ENCODE data around the gene TDP1.

GRCh38 chr14:90049390-90049789 lies 93.7 kb downstream of the TDP1 start:
- TF ChIP-seq TAF1 (conservative IDR thresholded peaks at IDR 0.05) (no peak), CTCF (IDR thresholded peaks at IDR 0.05; ENCODE audit: low read depth, low read length, missing input control) (no peak), EGR1 (IDR thresholded peaks at IDR 0.05; ENCODE audit: low read depth in 2 of 2) (no peak), GABPA (IDR thresholded peaks at IDR 0.05 in 1 of 2, conservative IDR thresholded peaks at IDR 0.05 in 1 of 2) (no peak), RXRA (IDR thresholded peaks at IDR 0.05) (no peak), REST (IDR thresholded peaks at IDR 0.05) (no peak), JUND (IDR thresholded peaks at IDR 0.05) (no peak), ATF3 (IDR thresholded peaks at IDR 0.05) (no peak), SP1 (IDR thresholded peaks at IDR 0.05) (no peak)
